ENCODE results near the gene GNPTG.

Gene GNPTG

DNA sequence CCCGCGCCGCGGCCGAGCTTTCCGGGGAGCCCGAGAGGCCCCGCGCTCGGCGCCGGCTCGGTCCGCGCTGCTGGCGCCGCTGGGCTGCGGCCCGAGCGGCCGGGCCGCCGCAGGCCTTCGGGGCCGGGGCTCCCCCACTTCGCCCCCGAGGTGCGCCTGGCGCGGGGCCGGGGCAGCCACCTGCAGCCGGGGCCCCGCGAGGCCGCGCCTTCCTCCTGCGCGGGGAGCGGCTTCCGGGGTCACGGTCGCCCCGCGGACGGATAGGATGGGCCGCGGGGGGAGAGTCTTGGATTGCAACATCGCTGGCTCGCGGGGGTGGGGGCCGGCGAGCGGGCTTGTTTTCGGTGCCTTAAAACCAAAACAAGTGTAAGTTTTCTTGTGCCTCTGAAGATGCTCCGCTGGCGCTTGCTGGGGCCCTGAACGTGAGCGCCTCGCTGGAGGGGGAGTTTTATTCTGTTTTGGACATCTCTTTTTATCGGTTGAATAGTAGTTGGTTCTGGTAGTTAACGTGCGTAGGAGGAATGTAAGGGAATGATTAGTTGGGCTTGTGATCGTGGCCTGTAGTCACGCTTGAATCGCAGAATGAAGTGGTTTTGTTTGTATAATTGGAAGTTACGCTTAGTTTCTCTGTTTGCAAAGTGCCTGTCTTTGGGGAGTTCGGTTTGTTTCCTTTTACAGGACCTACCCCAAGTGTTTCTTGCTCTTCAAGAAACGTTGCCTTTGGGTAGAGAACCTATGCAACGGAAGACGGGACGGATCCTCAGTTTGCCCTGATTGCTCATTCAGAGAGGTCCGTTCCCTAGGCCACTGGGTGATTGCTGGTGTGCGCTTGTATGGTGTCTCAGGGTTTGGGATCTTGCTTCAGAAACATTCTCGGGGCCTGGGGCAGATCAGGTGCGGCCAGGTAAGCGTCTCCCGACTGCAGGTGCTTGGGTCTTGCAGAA is 41.6 kb upstream of the GNPTG start:
- Histone ChIP-seq H3K27ac (peak overlapping the region; percentile 1 to 96), H3K4me3 (peak overlapping the region; percentile 78)
- DNase-seq (ENCODE audit: low spot score) = no peak
- TF ChIP-seq CTCF (IDR thresholded peaks at IDR 0.05) = no peak

DNA sequence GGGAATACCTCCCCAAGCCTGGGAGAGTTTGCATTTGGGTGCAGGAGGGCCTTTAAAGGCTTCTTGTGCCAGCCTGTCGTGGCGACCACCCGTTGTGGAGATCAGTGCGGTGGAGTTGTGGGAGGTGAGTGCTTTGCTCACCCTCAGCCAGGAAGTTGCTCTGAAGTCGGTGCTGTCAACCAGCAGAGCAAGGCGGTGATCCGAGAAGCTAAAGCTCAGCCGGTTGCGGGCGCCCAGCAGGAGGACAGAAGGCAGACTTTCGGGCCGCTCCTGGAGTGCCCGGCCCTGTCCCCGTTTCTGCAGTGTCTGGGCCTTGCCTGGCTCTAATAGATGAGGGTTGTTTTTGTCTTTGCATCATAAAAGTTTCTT is 40.9 kb upstream of the GNPTG start:
- H3K27ac ChIP-seq = no peak overlapping the region
- TF ChIP-seq CTCF (IDR thresholded peaks at IDR 0.05) = no peak
- no peak for DNase-seq (ENCODE audit: low spot score)

DNA sequence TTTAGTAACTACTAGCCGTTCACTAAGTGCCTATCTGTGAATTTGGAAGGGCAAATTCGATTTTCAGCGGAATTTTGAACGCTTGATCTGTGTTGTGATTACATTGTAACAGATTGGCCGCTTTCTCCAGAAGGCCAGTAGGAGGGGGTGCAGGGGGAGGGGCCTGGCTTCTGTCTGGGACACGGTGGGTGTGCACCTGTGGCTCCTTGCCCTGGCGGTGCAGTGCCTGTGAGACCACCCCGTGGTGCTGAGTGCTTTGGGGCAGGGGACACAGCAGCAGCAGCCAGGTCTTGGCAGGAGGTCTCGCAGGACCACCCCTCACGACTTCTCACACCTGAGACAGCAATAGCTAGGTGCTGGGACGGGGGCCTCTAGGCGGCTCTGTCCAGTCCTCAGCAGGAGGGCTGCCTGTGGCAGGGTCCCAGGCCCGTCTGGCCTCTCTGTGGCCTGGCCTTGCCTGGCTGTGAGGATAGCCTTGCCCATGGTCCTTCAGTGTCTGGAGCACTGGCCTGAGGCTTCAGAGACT is 40.5 kb upstream of the GNPTG start:
- TF ChIP-seq CTCF (IDR thresholded peaks at IDR 0.05) = no peak
- Histone ChIP-seq H3K27ac (no peak overlapping the region), H3K4me3 (peak overlapping the region; percentile 78)
- DNase-seq (ENCODE audit: low spot score) = no peak

More for the DNA sequence above, 40.9 kb upstream of the GNPTG start:
- H3K4me3 ChIP-seq = peak overlapping the region; percentile 78

GRCh38 chr16:1311738-1312466 is 39.8 kb upstream of the GNPTG start:
- Histone ChIP-seq H3K4me3 (peak overlapping the region; percentile 78), H3K27ac (no peak overlapping the region)
- TF ChIP-seq CTCF (IDR thresholded peaks at IDR 0.05) = no peak
- no peak for DNase-seq (ENCODE audit: low spot score)

- TF ChIP-seq CTCF (IDR thresholded peaks at IDR 0.05) = no peak
- no peak overlapping the region for H3K27ac ChIP-seq
- DNase-seq (ENCODE audit: low spot score) = no peak
- H3K4me3 ChIP-seq = peak overlapping the region; percentile 78
These were observed 39.3 kb upstream of the GNPTG start for GRCh38 chr16:1312467-1312816.

DNA sequence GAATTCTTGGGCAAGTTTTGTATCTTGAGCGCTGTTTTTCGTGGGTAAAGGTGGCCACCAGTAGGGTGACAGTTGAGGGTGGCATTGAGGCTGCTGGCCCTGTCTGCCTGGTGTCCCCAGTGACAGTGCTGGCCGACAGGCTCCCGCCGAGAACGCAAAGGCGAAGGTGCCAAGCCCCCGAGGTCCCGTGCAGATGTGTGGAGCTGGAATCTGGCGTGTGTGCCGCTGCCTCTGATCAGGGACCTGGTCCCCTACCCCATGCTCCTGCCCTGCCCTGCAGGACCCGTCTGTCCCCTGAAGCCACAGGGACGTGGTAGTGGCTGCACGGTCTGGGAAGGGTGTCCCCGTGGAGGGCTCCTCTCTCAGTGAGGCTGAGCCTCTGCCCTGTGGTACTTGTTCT is 38.8 kb upstream of the GNPTG start:
- no peak for DNase-seq (ENCODE audit: low spot score)
- TF ChIP-seq CTCF (IDR thresholded peaks at IDR 0.05) = no peak
- Histone ChIP-seq H3K27ac (no peak overlapping the region), H3K4me3 (no peak overlapping the region)

All from coronary artery (tissue), 2 donors.